HFFc6 (cell line): ENCODE data around the gene TAS1R2. TPM values are rescaled to one million over a fixed set of nuclear protein-coding genes. Genes with fewer than 3 reads are reported as not detected.

Experiments used
- DNase-seq: peaks from one replicate; pipeline ENCODE4 v3.0.0-alpha.2; 2018
- H3K27ac Mint-ChIP-seq: 2 replicates; pipeline ENCODE4 v1.8.0; 2020; ENCODE audit warnings: mild to moderate bottlenecking, mixed read lengths
- H3K27me3 Mint-ChIP-seq: 2 replicates; pipeline ENCODE4 v1.8.0; 2021; ENCODE audit warnings: mild to moderate bottlenecking, moderate library complexity, mixed read lengths; ENCODE audit not compliant: insufficient read depth
- H3K36me3 Mint-ChIP-seq: 2 replicates; pipeline ENCODE4 v1.8.0; 2021; ENCODE audit warnings: low read depth, mixed read lengths
- H3K4me1 Mint-ChIP-seq: 2 replicates; pipeline ENCODE4 v1.8.0; 2020; ENCODE audit warnings: low read depth, mixed read lengths
- H3K4me3 Mint-ChIP-seq: 2 replicates; pipeline ENCODE4 v1.8.0; 2020; ENCODE audit warnings: mild to moderate bottlenecking, moderate library complexity, mixed read lengths
- H3K9me3 Mint-ChIP-seq: 2 replicates; pipeline ENCODE4 v1.8.0; 2020; ENCODE audit warnings: mild to moderate bottlenecking, mixed read lengths
- CTCF ChIP-seq: fragments of 200-600 bp; sonication (generic); IDR thresholded peaks from 2 replicates; pipeline ENCODE4 v1.5.0; 2021; ENCODE audit warnings: antibody characterized with exemption, mild to moderate bottlenecking
- long read RNA-seq: library from polyadenylated mRNA; unstranded; transcript quantifications from one replicate; pipeline ENCODE4 v2.0.0, GENCODE V29; 2019
- total RNA-seq, 6 experiments: library from RNA; stranded (reverse); fragmentation: NEBNext Ultra II Directional; extraction: Animal tissue kit (Norgen Biotek cat#: 25700); gene quantifications; 2 replicates in 1 of 6; 3 replicates in 5 of 6; pipeline ENCODE4 v1.2.3, GENCODE V29; 2021

Gene TAS1R2
- not detected for total RNA-seq
- long read RNA-seq = 0 reads

GRCh38 chr1:18859560-18859959 is at the start of gene TAS1R2:
TSS of gene TAS1R2 (minus strand) at chr1:18859660. CDS start at chr1:18859660, 0 bp downstream.
- no peak for TF ChIP-seq CTCF
- no peak for DNase-seq
- Mint-ChIP-seq H3K4me1 (peaks cover 8% of the 10 kb centered on the region), H3K27me3 (peaks cover 18% of the 10 kb centered on the region), H3K4me3 (no peak within 1 kb of the TSS), H3K36me3 (no peaks in the 10 kb centered on the region), H3K27ac (no peak within 1 kb of the TSS), H3K9me3 (no peaks in the 10 kb centered on the region)

GRCh38 chr1:18907917-18908845 is 48.7 kb upstream of the TAS1R2 start:
- H3K27ac Mint-ChIP-seq = no peak overlapping the region
- H3K27me3 Mint-ChIP-seq = peaks cover 1% of the 10 kb centered on the region

GRCh38 chr1:18907021-18907916 is 47.8 kb upstream of the TAS1R2 start:
- Mint-ChIP-seq H3K4me1 (peaks cover 14% of the 10 kb centered on the region), H3K9me3 (no peaks in the 10 kb centered on the region), H3K36me3 (peaks cover 9% of the 10 kb centered on the region; the same call in 1 of the 2 replicates), H3K27me3 (peaks cover 1% of the 10 kb centered on the region), H3K27ac (no peak overlapping the region), H3K4me3 (no peak overlapping the region)
- DNase-seq = peak; percentile 63
- TF ChIP-seq CTCF = peak; percentile 95

More at GRCh38 chr1:18907917-18908845, 48.7 kb upstream of the TAS1R2 start:
- Mint-ChIP-seq H3K36me3 (peaks cover 9% of the 10 kb centered on the region; the same call in 1 of the 2 replicates), H3K4me3 (no peak overlapping the region), H3K4me1 (peaks cover 15% of the 10 kb centered on the region), H3K9me3 (no peaks in the 10 kb centered on the region)
- no peak for DNase-seq
- TF ChIP-seq CTCF = no peak

- H3K4me1 Mint-ChIP-seq = peaks cover 29% of the 10 kb centered on the region
- no peaks in the 10 kb centered on the region for H3K9me3 Mint-ChIP-seq
- DNase-seq = no peak
- H3K27me3 Mint-ChIP-seq = peaks cover 1% of the 10 kb centered on the region
- H3K4me3 Mint-ChIP-seq = peak overlapping the region; percentile 94
- TF ChIP-seq CTCF = no peak
- peak overlapping the region; percentile 99 for H3K27ac Mint-ChIP-seq
- no peaks in the 10 kb centered on the region for H3K36me3 Mint-ChIP-seq
Observed at GRCh38 chr1:18903291-18903756, 43.9 kb upstream of the TAS1R2 start.
